ENCODE results near the gene PLD6. TPM values are rescaled to one million over a fixed set of nuclear protein-coding genes. Genes with fewer than 3 reads are reported as not detected.

The PLD6 gene
- total and polyA plus RNA-seq, 8 donors: 1.1 to 3.0 (median 1.4) TPM; not detected in 2

GRCh38 chr17:17216236-17216635, 10.1 kb upstream of the PLD6 start:
- H3K9me3 ChIP-seq: no peaks in the 10 kb centered on the region
- intact Hi-C loops (cut with DNase I; ENCODE audit: low total_unique reads): no loop called here
- 88 to 96% (median 92%) methylated on average over 13 to 17 of the region's 17 CpGs for WGBS, 5 donors
- H3K27me3 ChIP-seq: no peaks in the 10 kb centered on the region
- peaks cover 75 to 100% (median 98%) of the 10 kb centered on the region in 4 donors for H3K36me3 ChIP-seq
- TF ChIP-seq POLR2AphosphoS5 (IDR thresholded peaks at IDR 0.05) (no peak), CTCF (IDR thresholded peaks at IDR 0.05) (no peak), EP300 (IDR thresholded peaks at IDR 0.05) (no peak), POLR2A (IDR thresholded peaks at IDR 0.05) (no peak)
- H3K27ac ChIP-seq: no peak overlapping the region
- no peak overlapping the region for H3K4me3 ChIP-seq
- no peaks in the 10 kb centered on the region for H3K4me1 ChIP-seq
- DNase-seq: no peak

- Histone ChIP-seq H3K4me1 (no peaks in the 10 kb centered on the region), H3K4me3 (no peak overlapping the region), H3K9me3 (no peaks in the 10 kb centered on the region), H3K36me3 (peaks cover 68 to 99% (median 98%) of the 10 kb centered on the region in 4 donors), H3K27ac (no peak overlapping the region), H3K27me3 (no peaks in the 10 kb centered on the region)
- WGBS, 5 donors: 82 to 90% (median 87%) methylated on average over 8 of the region's 8 CpGs
- TF ChIP-seq POLR2A (IDR thresholded peaks at IDR 0.05) (no peak), EP300 (IDR thresholded peaks at IDR 0.05) (no peak), POLR2AphosphoS5 (IDR thresholded peaks at IDR 0.05) (no peak), CTCF (IDR thresholded peaks at IDR 0.05) (no peak)
- DNase-seq: no peak
- intact Hi-C loops (cut with DNase I; ENCODE audit: low total_unique reads): no loop called here
Measured at GRCh38 chr17:17215575-17215974, 9.4 kb upstream of the PLD6 start.

- TF ChIP-seq POLR2A (IDR thresholded peaks at IDR 0.05): no peak
- no peak for TF ChIP-seq CTCF (IDR thresholded peaks at IDR 0.05)
- TF ChIP-seq EP300 (IDR thresholded peaks at IDR 0.05): no peak
- TF ChIP-seq POLR2AphosphoS5 (IDR thresholded peaks at IDR 0.05): no peak
- 80 to 87% (median 82%) methylated on average over 25 to 27 of the region's 27 CpGs for WGBS, 5 donors
- Histone ChIP-seq H3K36me3 (peaks cover 61 to 97% (median 92%) of the 10 kb centered on the region in 4 donors), H3K4me3 (no peak overlapping the region), H3K4me1 (no peaks in the 10 kb centered on the region), H3K27ac (no peak overlapping the region), H3K27me3 (no peaks in the 10 kb centered on the region), H3K9me3 (no peaks in the 10 kb centered on the region)
- intact Hi-C loops (cut with DNase I; ENCODE audit: low total_unique reads): no loop called here
- DNase-seq: no peak
Measured at GRCh38 chr17:17214646-17215436, 8.7 kb upstream of the PLD6 start.

GRCh38 chr17:17213775-17214174, 7.6 kb upstream of the PLD6 start:
- no peak for DNase-seq
- Histone ChIP-seq H3K36me3 (peaks cover 54 to 88% (median 81%) of the 10 kb centered on the region in 4 donors), H3K4me1 (no peaks in the 10 kb centered on the region), H3K9me3 (no peaks in the 10 kb centered on the region), H3K27me3 (no peaks in the 10 kb centered on the region), H3K4me3 (no peak overlapping the region), H3K27ac (no peak overlapping the region)
- intact Hi-C loops (cut with DNase I; ENCODE audit: low total_unique reads): no loop called here
- TF ChIP-seq POLR2A (IDR thresholded peaks at IDR 0.05): no peak
- no peak for TF ChIP-seq CTCF (IDR thresholded peaks at IDR 0.05)
- TF ChIP-seq EP300 (IDR thresholded peaks at IDR 0.05): no peak
- TF ChIP-seq POLR2AphosphoS5 (IDR thresholded peaks at IDR 0.05): no peak
- WGBS, 5 donors: 71 to 78% (median 77%) methylated on average over 10 of the region's 10 CpGs
